CD4-positive, alpha-beta T cell treated with Interleukin-10 for 1 hour (primary cell): ENCODE measurements around the gene TRUB2.
A peak's percentile ranks its signal among the peaks of the same experiment; 100 is the strongest.
"Not testable (repeated sequence)": the region's sequence is repeated elsewhere in the genome, so short reads cannot be mapped to it uniquely, and the experiment has no call there.

ENCODE experiments used
- DNase-seq: peaks from one replicate; pipeline ENCODE4 v3.0.0-alpha.2; 2020

Gene TRUB2

DNA sequence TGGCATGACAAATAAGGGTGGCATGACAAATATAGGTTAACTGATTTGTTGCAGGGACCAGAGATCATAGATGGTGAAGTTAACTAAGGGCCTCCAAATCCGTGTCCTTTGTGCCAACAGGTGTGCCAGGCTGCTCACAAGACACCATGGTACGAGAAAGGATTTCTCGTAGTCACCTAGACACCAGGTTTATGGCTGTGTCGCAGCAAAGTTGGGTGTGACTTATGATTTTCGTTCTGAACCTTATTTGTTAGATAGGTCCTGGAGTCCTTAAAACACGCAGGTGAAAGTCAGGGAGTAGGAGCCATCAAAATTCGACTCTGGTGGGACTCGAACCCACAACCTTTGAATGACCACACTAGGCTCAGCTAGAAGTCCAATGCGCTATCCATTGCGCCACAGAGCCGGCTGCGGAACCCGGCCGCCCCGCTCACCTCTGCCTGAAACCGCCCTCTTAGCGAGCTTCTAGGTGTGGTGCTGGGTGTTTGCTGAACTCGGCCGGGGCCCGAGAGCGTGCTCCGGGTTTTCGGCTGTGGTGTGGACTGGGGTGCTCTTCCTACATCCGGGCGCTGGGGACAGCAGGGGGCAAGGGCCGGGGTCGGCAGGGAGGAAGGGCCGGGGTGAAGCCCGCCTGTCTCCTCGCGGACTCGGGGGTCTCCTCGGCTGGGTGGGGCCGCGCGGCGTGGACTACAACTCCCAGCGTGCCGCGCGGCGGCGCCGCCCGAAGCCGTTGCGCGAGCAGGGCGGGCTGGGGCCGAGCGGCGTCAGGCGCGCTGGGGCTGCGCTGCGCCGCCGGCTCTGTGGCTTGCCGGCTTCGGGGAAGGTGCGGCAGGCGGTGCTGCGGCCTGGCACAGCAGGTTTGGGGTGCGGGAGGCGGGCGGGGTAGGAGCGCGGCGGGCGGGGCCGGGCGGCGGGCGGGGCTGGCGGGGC lies 17.8 kb upstream of the TRUB2 start, which contains the start of gene SLC27A4:
SLC27A4 (plus strand) TSS at position 767 of the 930 bp plus-strand sequence. CDS start 2,606 bp downstream, outside the sequence.
- peak; percentile 86 for DNase-seq

DNA sequence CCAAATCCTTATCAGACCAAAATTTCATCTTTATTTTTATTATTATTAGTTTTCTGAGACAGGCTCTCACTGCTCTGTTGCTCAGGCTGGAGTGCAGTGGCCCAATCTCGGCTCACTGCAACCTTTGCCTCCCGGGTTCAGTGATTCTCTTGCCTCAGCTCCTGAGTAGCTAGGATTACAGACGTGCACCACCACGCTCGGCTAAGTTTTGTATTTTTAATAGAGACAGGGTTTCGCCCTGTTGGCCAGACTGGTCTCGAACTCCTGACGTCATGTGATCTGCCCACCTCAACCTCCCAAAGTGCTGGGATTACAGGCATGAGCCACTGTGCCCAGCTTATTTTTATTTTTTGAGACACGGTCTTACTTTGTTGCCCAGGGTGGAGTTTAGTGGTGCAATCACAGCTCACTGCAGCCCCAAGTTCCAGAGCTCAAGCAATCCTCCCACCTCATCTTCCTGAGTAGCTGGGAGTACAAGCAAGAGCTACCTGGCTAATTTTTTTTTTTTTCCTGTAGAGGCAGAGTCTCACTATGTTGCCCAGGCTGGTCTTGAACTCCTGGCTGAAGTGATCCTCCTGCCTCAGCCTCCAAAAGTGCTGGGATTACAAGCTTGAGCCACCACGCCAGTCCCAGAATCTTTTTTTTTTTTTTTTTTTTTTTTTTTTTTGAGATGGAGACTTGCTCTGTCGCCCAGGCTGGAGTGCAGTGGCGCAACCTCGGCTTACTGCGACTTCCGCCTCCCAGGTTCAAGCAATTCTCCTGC lies 16.8 kb upstream of the TRUB2 start:
- DNase-seq: not testable (repeated sequence)

DNA sequence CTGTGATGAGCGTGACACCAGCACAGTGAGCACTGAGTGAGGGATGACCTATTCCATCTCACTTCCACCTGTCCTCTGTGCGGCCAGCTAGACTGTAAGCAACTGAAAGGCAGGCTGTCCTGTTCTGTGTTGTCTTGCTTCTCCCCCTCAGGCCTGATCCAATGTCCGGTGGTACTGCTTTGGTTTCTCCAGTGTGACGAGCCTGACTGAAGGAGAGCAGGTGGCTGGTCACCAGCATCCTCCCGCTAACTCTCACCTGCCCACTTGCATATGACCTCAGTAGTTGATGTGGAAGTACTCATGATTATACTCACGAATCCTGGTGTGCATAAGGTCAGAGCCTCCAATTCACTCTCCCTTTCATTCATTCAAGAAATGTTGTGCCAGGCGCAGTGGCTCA lies 15.7 kb upstream of the TRUB2 start:
- DNase-seq: no peak

DNA sequence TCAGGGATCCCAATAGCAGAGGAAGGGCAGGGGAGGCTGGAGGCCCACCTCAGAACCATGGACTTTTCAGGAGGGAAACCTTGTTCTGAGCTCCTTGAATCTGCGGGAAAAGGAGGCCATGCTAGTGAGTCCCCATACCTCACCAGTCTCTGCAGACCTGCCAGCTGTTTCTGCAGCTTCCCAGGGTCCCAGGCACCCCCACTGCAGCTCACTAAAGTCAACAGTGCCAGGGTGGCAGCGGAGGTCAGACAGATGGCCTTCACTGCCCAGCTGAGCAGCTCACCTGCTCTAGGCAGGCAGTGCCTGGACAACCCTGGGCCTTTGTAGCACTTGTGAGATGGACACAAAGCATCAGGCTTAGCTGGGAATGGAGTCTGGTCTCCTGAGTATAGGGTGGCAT lies 13.7 kb upstream of the TRUB2 start:
- DNase-seq: no peak

DNA sequence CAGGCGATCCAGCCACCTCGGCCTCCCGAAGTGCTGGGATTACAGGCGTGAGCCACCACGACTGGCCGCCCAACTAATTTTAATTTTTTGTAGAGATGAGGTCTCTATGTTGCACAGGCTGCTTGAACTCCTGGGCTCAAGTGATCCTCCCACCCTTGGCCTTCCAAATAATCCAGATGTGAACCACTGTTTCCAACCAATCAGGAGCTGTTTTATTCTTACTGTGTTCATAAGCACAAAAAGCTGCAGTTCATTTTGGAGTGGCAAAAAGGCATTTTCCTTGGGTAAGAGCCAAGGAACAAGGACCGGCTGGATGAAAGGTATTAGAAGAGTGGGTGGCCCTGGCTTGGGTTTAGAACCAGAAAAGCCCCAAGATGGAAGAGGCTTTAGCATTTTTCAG lies 12.9 kb upstream of the TRUB2 start:
- DNase-seq: no peak

DNA sequence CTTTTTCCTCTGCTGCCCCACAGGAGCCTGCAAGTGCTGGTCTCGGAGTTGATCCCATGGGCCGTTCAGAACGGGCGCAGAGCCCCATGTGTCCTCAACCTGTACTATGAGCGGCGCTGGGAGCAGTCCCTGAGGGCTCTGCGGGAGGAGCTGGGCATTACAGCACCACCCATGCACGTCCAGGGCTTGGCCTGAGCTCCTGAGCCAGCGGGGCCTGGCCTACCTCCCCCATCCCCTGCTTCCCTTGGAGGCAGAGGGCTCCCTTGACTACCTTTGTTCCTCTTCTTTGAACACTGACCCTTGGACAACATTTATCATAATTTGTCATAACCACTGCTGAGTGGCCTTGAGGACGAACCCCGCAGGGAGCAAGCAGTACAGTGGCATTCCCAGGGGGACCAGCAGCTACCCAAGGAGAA lies 11.2 kb upstream of the TRUB2 start:
- DNase-seq: no peak

DNA sequence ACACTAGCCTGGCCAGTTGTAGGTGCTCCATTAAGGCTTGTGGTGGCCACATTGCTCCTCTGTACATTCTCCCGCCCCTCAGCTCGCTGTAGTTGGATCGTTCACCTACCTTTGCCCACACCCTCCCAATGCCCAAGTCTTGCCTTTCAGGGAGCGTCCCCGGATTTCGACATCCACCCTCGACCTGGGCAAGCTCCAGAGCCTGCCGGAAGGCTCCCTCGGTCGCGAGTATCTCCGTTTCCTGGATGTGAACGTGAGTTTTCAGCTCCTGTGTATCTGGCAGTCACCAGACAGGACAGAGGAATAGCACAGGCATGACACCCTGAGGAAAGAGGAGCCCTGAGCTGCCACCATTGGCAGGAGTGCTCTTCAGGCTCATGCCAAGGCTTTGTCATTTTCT lies 3.4 kb upstream of the TRUB2 start:
- no peak for DNase-seq

DNA sequence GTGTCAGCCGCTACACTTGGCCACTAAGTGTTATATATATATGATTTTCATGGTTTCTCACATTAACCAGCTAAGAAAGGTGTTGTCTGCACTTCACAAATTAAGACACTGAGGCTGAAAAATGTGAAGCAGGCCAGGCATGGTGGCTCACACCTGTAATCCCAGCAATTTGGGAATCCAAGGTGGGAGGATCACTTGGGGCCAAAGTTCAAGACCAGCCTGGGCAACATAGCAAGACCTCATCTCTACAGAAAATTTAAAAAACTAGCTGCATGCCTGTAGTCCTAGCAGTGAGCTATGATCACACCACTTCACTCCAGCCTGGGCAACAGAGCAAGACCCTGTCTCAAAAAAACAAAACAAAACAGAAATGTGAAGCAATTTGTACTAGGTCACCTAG lies 2.2 kb upstream of the TRUB2 start:
- no peak for DNase-seq

DNA sequence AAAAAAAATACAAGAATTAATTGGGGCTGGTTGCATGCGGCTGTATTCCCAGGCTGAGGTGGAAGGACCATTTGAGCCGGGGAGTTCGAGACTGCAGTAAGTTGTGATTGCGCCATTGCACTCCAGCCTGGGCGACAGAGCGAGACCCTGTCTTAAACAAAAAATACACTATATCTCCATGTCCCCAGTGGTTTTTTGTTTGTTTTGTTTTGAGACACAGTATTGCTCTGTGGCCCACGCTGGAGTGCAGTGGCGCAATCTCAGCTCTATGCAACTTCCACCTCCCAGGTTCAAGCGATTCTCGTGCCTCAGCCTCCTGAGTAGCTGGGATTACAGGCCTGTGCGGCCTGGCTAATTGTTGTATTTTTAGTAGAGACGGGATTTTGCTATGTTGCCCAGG lies 1.5 kb upstream of the TRUB2 start:
- DNase-seq: no peak

DNA sequence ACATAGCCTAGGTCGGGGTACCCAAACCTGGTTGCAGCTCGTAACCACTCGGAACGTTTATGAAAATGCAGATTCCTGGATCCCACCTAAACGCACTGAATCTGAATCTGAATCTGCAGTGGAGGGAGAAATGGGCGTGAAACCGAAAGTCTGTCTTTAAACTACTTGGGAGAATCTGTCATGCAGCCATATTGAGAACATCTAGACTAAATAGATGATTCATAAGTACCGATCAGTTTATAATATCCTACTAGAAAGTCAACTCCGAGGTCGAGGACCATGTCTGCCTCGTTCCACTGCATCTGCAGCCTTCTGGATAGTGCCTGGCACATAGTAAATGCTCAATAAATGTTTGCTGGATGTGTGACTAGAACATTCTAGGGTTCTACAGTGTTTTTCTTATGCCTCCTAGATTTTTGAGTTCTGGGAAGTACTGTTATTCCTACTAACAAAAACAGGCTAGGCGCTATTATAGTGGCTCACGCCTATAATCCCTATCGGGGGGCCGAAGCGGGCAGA lies 1.0 kb upstream of the TRUB2 start:
- no peak for DNase-seq

DNA sequence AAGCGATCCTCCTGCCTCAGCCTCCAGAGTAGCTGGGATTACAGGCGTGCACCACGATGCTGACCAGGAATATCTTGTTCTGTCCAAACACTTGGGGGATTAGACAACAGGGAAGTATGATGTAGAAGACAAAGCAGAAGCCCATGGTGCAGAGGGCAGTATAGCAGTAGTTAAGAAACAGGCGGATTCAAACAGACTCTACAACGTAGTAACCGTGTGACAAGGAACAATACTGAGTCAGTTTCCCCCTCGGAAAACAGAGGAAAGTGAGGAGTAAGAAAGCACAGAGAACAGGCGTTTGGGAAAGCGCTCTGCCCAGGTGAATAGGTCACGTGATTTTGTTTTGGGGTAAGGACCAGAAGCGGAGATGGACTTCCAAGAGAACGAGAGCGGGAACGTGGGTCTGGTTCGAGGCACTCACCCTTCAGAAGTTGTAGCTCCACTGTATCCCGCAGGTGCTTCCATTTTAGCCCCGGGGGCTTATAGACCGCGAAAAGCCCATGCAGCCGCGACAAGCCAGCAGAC lies 306 bp downstream of the TRUB2 start:
- DNase-seq: no peak

DNA sequence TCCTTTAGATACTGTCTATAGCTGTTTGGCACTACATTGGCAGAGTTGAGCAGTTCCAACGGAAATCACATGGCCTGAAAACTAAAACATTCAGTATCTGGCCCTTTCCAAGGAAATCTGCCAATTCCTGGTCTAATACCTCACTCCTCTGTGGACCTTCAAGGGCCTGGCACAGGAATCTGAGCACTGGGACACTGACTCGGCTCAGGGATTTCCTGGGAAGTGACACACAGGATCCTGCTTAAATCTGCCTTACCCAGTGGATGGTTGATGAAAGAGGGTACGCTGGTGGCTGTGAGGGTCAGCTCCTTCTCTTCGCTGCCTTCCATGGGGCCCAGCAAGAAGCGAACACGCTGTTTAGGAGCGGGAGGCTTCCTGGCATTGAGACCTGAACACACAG lies 904 bp downstream of the TRUB2 start:
- no peak for DNase-seq

DNA sequence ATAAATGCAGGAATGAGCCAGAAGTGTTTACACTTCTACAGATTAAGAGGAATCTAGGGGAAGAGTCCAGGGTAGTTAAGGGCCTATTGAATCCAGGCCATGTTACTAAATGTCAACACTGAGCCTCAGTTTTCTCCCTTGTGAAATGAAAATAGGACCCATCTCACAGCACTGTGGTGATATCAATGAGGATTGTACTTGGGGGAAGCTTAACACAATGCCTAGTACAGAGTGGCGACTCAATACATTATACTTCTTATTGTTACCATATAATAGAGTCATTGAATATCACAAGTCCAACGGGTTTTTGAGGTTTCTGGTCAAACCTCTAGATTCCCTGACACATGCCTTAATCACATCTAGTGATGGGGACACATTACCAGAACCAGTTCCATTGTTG lies 4.6 kb downstream of the TRUB2 start:
- DNase-seq: no peak

DNA sequence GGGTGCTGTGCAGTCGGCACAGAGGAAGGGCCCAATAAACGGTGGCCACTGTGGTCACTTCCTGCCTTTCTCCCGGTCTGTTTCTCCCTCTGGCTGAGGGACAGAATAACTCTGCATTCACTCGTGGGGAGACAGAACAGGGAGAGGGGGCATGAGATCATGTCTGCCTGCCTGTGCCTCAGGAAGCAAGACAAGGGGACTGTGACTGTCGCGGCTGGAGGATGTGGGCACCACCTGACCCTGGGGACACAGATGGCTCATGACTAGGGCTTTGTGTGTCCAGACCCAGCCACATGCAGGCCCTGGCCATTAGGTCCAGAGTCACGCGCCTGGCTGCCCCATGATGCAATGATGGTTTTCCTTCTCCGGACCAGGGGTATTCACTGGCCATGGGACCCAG lies 5.8 kb downstream of the TRUB2 start:
- DNase-seq: no peak

DNA sequence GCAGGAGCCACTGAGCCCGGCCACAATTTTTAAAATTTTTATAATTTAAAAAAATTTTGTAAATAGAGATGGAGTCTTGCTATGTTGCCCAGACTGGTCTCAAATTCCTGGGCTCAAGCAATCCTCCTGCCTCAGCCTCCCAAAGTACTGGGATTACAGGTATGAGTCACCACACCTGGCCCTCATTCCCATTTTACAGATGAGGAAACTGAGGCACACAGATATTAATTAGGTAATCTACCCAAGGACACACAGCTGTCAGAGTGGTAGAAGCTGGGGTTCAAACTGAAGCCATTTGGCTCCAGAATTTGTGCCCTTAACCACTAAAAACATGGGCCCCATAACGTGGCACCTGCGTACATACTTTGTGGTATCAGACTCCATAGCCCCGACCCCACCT lies 7.5 kb downstream of the TRUB2 start:
- no peak for DNase-seq

DNA sequence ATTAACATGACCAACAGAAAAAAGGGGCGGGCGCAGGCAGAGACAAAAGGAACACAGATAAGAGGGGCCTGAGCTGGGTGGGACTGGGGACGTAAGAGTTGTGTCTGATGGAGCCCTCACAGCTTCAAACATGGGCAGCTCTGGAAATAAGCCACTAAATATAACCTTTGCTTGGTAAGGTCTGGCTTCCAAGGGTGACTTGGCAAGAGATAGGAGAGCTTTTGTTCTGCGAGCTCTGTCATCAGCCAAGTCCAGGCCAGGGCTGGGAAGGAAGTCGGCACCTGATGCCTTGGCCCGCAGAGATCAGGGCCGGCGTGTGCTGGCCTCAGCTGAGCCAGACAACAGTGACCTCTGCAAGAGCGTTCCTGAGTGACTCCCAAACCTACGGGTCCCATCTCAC lies 11.8 kb downstream of the TRUB2 start:
- DNase-seq: no peak

DNA sequence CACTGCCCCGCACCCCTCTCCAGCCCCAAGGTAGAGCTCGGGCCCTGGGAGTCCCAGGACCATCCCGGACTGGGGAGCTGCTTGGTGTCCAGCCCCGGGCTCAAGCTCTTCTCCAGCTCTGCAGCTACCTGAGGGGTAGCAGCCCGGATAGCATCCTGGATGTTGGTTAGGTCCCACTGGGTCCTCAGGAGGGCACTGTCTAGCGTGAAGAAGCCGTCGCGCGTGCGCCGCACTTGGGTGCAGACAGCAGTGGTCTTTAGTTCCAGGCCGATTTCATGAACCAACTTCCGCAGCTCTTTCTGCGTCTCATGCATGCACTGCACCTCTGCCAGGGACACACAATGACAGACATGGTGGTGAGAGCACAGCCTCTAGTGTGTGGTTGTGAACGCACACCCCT lies 12.7 kb downstream of the TRUB2 start:
- DNase-seq: no peak

DNA sequence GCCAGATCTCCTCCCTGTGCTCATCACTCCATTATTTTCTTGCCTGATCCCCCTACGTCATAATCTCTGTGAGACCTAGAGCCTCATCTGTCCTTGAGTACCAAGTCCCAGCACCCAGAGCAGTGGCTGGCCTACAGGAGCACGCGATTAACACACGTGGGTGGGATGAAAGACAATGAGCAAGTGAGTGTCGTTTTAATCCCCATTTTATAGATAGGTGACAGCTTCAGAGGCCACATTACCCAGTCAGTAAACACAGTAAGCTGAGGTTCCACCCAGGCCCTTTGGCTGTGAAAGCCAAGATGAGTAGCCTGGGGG lies 17.3 kb downstream of the TRUB2 start:
- no peak for DNase-seq

DNA sequence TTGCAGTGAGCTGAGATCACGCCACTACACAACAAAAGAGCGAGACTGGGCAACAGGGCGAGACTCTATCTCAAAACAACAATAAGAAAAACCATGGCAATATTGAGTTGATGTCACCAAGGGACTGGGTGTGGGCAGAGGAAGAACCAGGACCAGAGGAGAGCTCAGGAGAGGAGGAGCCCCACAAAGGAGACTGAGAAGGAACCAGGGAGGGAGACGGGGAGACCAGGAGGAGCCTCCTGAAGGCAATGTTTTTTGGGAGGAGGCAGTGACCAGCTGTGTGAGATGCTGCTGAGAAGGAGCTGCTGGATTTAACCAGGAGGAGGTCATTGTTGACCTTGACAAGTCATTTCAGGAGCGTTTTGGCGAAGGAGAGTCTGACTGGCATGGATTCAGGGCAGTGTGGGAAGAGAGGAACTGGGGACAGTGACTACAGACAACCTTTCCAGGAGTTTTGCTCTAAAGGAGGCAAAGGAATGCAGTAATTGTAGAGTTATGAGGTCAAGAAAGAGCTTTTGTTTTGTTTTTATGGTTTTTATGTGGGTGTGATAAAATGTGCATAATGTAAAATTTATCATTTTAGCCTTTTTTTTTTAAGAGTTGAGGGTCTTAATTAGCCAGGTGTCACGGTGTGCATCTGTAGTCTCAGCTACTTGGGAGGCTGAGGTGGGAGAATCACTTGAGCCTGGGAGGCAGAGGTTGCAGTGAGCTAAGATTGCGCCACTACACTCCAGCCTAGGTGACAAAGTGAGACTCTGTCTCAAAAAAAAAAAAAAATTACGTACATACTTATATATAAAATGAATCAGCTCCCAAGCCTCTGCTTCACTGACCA lies 17.9 kb downstream of the TRUB2 start:
- no peak for DNase-seq

DNA sequence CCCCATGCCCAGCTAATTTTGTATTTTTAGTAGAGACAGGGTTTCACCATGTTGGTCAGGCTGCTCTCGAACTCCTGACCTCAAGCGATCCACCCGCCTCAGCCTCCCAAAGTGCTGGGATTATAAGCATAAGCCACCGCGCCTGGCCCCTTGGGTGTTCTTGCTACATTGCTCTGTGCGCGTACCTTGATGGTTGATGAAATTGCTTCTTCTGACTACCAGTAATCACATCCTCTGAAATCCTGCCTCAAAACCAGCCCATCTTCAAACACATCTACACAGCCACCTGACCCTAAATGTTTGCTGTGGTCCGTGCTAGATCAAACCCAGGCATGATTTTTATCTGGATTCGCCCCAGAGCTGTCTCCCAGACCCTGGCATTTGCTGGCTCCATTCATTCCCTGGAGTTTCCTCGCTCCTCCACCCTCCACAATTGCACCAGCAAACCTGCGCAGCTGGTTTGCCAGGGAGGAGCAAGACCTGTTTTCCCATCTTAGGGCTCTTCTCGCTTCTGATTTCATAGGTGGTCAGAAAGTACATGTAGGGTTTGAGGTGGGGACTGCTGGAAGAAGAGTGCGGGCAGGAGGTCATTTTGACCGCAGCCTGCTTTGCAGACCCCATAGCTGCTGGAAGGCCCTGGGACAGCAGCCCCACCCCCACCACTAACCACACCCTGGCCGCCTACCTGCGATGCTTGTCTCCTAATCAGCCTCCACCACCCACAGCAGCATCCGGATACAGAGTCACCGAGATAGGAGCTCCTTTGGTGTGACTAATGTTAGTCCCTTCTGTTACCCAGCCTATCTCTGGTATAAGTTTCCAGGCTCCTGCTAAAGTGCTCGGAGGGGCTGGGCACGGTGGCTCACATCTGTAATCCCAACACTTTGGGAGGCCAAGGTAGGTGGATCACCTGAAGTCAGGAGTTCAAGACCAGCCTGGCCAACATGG lies 23.4 kb downstream of the TRUB2 start:
- no peak for DNase-seq

DNA sequence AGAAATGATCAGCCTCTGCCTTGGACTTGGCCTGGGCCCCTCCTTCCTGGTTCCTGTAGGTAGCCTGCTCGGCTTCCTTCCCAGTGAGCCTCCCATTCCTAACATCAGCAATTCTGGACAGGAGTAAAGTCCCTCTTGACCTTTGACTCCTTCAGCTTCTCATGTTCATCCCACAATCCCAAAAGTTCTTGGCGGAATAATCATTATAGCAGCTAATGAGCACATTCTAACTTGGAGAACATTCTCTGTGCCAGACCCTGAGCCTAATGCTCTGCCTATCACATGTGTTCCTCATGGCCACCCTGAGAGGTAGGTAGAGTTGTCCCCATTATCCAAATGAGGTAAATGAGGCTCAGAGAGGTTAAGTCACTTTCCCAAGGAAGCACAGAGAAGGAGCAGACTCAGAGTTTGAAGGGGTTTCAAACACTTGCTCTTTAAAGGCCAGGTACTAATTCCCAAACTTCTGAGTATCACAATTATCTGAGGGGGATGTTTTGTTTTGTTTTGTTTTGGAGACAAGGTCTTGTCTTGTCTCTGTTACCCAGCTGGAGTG lies 24.9 kb downstream of the TRUB2 start:
- no peak for DNase-seq
